ENCODE measurements around the gene UBTD1. TPM values are rescaled to one million over a fixed set of nuclear protein-coding genes. Genes with fewer than 3 reads are reported as not detected.

The UBTD1 gene
- total and polyA plus RNA-seq, 7 experiments from 2014 or later = 0.94 to 4.2 (median 2.1) TPM

GRCh38 chr10:97543025-97543546 is 44.4 kb downstream of the UBTD1 start:
- DNase-seq = peak in 1 of 9 donors; percentile 70
- ATAC-seq = peak; percentile 88
- Mint-ChIP-seq H3K36me3 (no peaks in the 10 kb centered on the region), H3K27ac (peak overlapping the region in 2 of 9 donors; percentile 64 to 74), H3K4me1 (peaks cover 0 to 19% (median 0%) of the 10 kb centered on the region in 7 donors), H3K27me3 (peaks cover 0 to 3% (median 0%) of the 10 kb centered on the region in 5 donors), H3K4me3 (peak overlapping the region in 1 of 10 donors; percentile 35), H3K9me3 (no peaks in the 10 kb centered on the region)
- ChIA-PET CTCF (interaction anchor here (1.4 kb wide), 1 partner anchor 43 kb away, joined by 3 read pairs; no protein-coding TSS in a partner anchor), POLR2A (no interaction called here)
- Histone ChIP-seq H3K4me3 (ENCODE audit: low read length) (no peak overlapping the region), H3K4me1 (ENCODE audit: control insufficient read depth in 2 of 2, insufficient read depth in 2 of 2, low read length in 2 of 2) (no peaks in the 10 kb centered on the region), H3K27me3 (ENCODE audit: control insufficient read depth in 2 of 2, insufficient read depth in 2 of 2, low read length in 2 of 2) (no peaks in the 10 kb centered on the region), H3K27ac (ENCODE audit: low read depth, low read length) (no peak overlapping the region), H3K9me3 (ENCODE audit: control insufficient read depth in 2 of 3, low read length in 3 of 3) (no peaks in the 10 kb centered on the region), H3K36me3 (ENCODE audit: control insufficient read depth in 2 of 3, insufficient read depth in 3 of 3, low read length in 3 of 3) (no peaks in the 10 kb centered on the region)
- intact Hi-C loops (cut with micrococcal nuclease) = no loop called here

- Histone ChIP-seq H3K4me3 (ENCODE audit: low read length) (no peak overlapping the region), H3K36me3 (ENCODE audit: control insufficient read depth in 2 of 3, insufficient read depth in 3 of 3, low read length in 3 of 3) (no peaks in the 10 kb centered on the region), H3K27me3 (ENCODE audit: control insufficient read depth in 2 of 2, insufficient read depth in 2 of 2, low read length in 2 of 2) (no peaks in the 10 kb centered on the region), H3K27ac (ENCODE audit: low read depth, low read length) (no peak overlapping the region), H3K4me1 (ENCODE audit: control insufficient read depth in 2 of 2, insufficient read depth in 2 of 2, low read length in 2 of 2) (no peaks in the 10 kb centered on the region), H3K9me3 (ENCODE audit: control insufficient read depth in 2 of 3, low read length in 3 of 3) (no peaks in the 10 kb centered on the region)
- H3K9me3 Mint-ChIP-seq = no peaks in the 10 kb centered on the region
- intact Hi-C loops (cut with micrococcal nuclease) = no loop called here
- ATAC-seq (no peak), DNase-seq (no peak)
- ChIA-PET CTCF (interaction anchor here (0.5 to 1.1 kb wide), 2 partner anchors 13 to 887 kb away, joined by 3 read pairs; no protein-coding TSS in a partner anchor), POLR2A (interaction anchor here (0.7 kb wide), 1 partner anchor 155 kb away, joined by 3 read pairs; no protein-coding TSS in a partner anchor)
- no peak overlapping the region for H3K27ac Mint-ChIP-seq
- peaks cover 0 to 3% (median 0%) of the 10 kb centered on the region in 5 donors for H3K27me3 Mint-ChIP-seq
- no peaks in the 10 kb centered on the region for H3K36me3 Mint-ChIP-seq
- H3K4me1 Mint-ChIP-seq = peaks cover 0 to 19% (median 0%) of the 10 kb centered on the region in 7 donors
- no peak overlapping the region for H3K4me3 Mint-ChIP-seq
These were observed 47.9 kb downstream of the UBTD1 start for GRCh38 chr10:97546456-97547270.

GRCh38 chr10:97547271-97547600 is 48.5 kb downstream of the UBTD1 start:
- DNase-seq = no peak
- Histone ChIP-seq H3K9me3 (ENCODE audit: control insufficient read depth in 2 of 3, low read length in 3 of 3) (no peaks in the 10 kb centered on the region), H3K4me1 (ENCODE audit: control insufficient read depth in 2 of 2, insufficient read depth in 2 of 2, low read length in 2 of 2) (no peaks in the 10 kb centered on the region), H3K36me3 (ENCODE audit: control insufficient read depth in 2 of 3, insufficient read depth in 3 of 3, low read length in 3 of 3) (no peaks in the 10 kb centered on the region), H3K27me3 (ENCODE audit: control insufficient read depth in 2 of 2, insufficient read depth in 2 of 2, low read length in 2 of 2) (no peaks in the 10 kb centered on the region), H3K4me3 (ENCODE audit: low read length) (no peak overlapping the region), H3K27ac (ENCODE audit: low read depth, low read length) (no peak overlapping the region)
- no peak overlapping the region for H3K4me3 Mint-ChIP-seq
- POLR2A ChIA-PET = no interaction called here
- H3K27ac Mint-ChIP-seq = no peak overlapping the region
- no peaks in the 10 kb centered on the region for H3K9me3 Mint-ChIP-seq
- no peak for ATAC-seq
- H3K27me3 Mint-ChIP-seq = peaks cover 0 to 3% (median 0%) of the 10 kb centered on the region in 5 donors
- H3K4me1 Mint-ChIP-seq = peaks cover 0 to 14% (median 0%) of the 10 kb centered on the region in 7 donors
- CTCF ChIA-PET = no interaction called here
- intact Hi-C loops (cut with micrococcal nuclease) = no loop called here
- H3K36me3 Mint-ChIP-seq = no peaks in the 10 kb centered on the region

GRCh38 chr10:97547962-97548361 is 49.2 kb downstream of the UBTD1 start:
- Mint-ChIP-seq H3K27me3 (peaks cover 0 to 3% (median 0%) of the 10 kb centered on the region in 5 donors), H3K36me3 (no peaks in the 10 kb centered on the region), H3K9me3 (no peaks in the 10 kb centered on the region), H3K27ac (no peak overlapping the region), H3K4me1 (peaks cover 0 to 10% (median 0%) of the 10 kb centered on the region in 7 donors), H3K4me3 (no peak overlapping the region)
- ATAC-seq = no peak
- H3K27me3 ChIP-seq (ENCODE audit: control insufficient read depth in 2 of 2, insufficient read depth in 2 of 2, low read length in 2 of 2) = no peaks in the 10 kb centered on the region
- intact Hi-C loops (cut with micrococcal nuclease) = no loop called here
- CTCF ChIA-PET = no interaction called here
- no peaks in the 10 kb centered on the region for H3K4me1 ChIP-seq (ENCODE audit: control insufficient read depth in 2 of 2, insufficient read depth in 2 of 2, low read length in 2 of 2)
- no peaks in the 10 kb centered on the region for H3K9me3 ChIP-seq (ENCODE audit: control insufficient read depth in 2 of 3, low read length in 3 of 3)
- POLR2A ChIA-PET = no interaction called here
- no peaks in the 10 kb centered on the region for H3K36me3 ChIP-seq (ENCODE audit: control insufficient read depth in 2 of 3, insufficient read depth in 3 of 3, low read length in 3 of 3)
- no peak overlapping the region for H3K4me3 ChIP-seq (ENCODE audit: low read length)
- no peak for DNase-seq
- H3K27ac ChIP-seq (ENCODE audit: low read depth, low read length) = no peak overlapping the region

- intact Hi-C loops (cut with micrococcal nuclease) = no loop called here
- POLR2A ChIA-PET = no interaction called here
- CTCF ChIA-PET = interaction anchor here (0.8 kb wide), 1 partner anchor 87 kb away, joined by 3 read pairs; no protein-coding TSS in a partner anchor
These were observed 50.2 kb downstream of the UBTD1 start for GRCh38 chr10:97548828-97549455.

GRCh38 chr10:97549587-97550322 is 51.0 kb downstream of the UBTD1 start:
- Histone ChIP-seq H3K4me3 (ENCODE audit: low read length) (no peak overlapping the region), H3K9me3 (ENCODE audit: control insufficient read depth in 2 of 3, low read length in 3 of 3) (no peaks in the 10 kb centered on the region), H3K27me3 (ENCODE audit: control insufficient read depth in 2 of 2, insufficient read depth in 2 of 2, low read length in 2 of 2) (no peaks in the 10 kb centered on the region), H3K36me3 (ENCODE audit: control insufficient read depth in 2 of 3, insufficient read depth in 3 of 3, low read length in 3 of 3) (no peaks in the 10 kb centered on the region), H3K4me1 (ENCODE audit: control insufficient read depth in 2 of 2, insufficient read depth in 2 of 2, low read length in 2 of 2) (no peaks in the 10 kb centered on the region), H3K27ac (ENCODE audit: low read depth, low read length) (no peak overlapping the region)
- Mint-ChIP-seq H3K27ac (no peak overlapping the region), H3K4me1 (peaks cover 0 to 8% (median 0%) of the 10 kb centered on the region in 7 donors), H3K27me3 (peaks cover 0 to 3% (median 0%) of the 10 kb centered on the region in 5 donors), H3K36me3 (no peaks in the 10 kb centered on the region), H3K4me3 (no peak overlapping the region), H3K9me3 (no peaks in the 10 kb centered on the region)
- intact Hi-C loops (cut with micrococcal nuclease) = loop anchor here in 1 of 2 donors (5.0 kb wide), 2 partner anchors 52 to 102 kb away; partner anchors contain the start of genes EXOSC1, MMS19, UBTD1 and ZDHHC16
- ChIA-PET CTCF (interaction anchor here (0.6 to 0.8 kb wide), 2 partner anchors 22 to 88 kb away, joined by 3 read pairs; no protein-coding TSS in a partner anchor), POLR2A (no interaction called here)
- DNase-seq (no peak), ATAC-seq (no peak)

More at GRCh38 chr10:97548828-97549455, 50.2 kb downstream of the UBTD1 start:
- Histone ChIP-seq H3K4me1 (ENCODE audit: control insufficient read depth in 2 of 2, insufficient read depth in 2 of 2, low read length in 2 of 2) (no peaks in the 10 kb centered on the region), H3K27ac (ENCODE audit: low read depth, low read length) (no peak overlapping the region), H3K27me3 (ENCODE audit: control insufficient read depth in 2 of 2, insufficient read depth in 2 of 2, low read length in 2 of 2) (no peaks in the 10 kb centered on the region), H3K9me3 (ENCODE audit: control insufficient read depth in 2 of 3, low read length in 3 of 3) (no peaks in the 10 kb centered on the region), H3K36me3 (ENCODE audit: control insufficient read depth in 2 of 3, insufficient read depth in 3 of 3, low read length in 3 of 3) (no peaks in the 10 kb centered on the region), H3K4me3 (ENCODE audit: low read length) (no peak overlapping the region)
- Mint-ChIP-seq H3K4me3 (no peak overlapping the region), H3K27me3 (peaks cover 0 to 3% (median 0%) of the 10 kb centered on the region in 5 donors), H3K36me3 (no peaks in the 10 kb centered on the region), H3K9me3 (no peaks in the 10 kb centered on the region), H3K4me1 (peaks cover 0 to 8% (median 0%) of the 10 kb centered on the region in 7 donors), H3K27ac (peak overlapping the region in 1 of 9 donors; percentile 1)
- ATAC-seq (no peak), DNase-seq (no peak)
